GM19240 (cell line): ENCODE data around the gene CCDC6.
"Not testable (repeated sequence)": the region's sequence is repeated elsewhere in the genome, so short reads cannot be mapped to it uniquely, and the experiment has no call there.

Source experiments
- DNase-seq: peaks from one replicate; pipeline ENCODE4 v3.0.0; 2011; ENCODE audit warnings: low spot score; ENCODE audit not compliant: insufficient read length

The CCDC6 gene

GRCh38 chr10:59770689-59771088, 135.7 kb downstream of the CCDC6 start:
- no peak for DNase-seq

DNA sequence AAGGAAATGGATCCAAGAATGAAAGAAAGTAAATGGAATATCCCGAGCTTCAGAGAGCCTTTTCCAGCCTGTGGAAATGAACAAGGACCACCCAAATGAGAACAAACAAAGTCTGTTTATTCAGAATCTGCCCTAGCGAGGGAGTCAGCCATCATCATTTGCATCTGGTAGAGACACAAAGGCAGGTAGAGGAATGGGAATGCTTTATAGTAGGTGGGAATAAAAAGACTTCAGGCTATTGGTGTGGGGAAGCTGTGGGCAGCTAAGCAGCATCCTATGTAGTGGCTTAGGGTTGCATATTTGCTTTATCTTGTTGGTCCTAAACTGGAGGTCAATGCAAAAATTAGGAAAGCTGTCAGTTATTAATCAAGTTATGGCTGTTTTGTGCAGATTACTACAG, 143.9 kb downstream of the CCDC6 start:
- no peak for DNase-seq

DNA sequence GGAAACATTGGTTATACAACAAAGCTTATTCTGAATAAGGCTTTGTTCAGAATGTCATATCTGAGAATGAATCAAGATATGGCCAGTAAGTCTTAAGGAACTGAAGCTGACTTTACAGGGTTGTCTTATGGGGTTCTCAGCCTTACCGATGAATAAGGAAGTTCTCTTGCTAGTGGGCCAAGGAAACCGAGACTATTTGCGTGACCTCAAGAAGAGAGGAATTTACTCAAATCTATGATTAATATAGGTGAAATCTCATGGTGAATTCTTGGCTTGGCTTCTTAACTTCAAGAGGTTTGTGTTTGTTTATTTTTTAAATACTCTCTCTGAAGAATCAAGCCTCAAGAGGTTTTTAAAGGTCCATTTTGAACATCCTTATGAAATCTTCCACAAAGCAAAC, 148.4 kb downstream of the CCDC6 start:
- DNase-seq: no peak

- no peak for DNase-seq
Measured at GRCh38 chr10:59754951-59755350, 151.4 kb downstream of the CCDC6 start.

DNA sequence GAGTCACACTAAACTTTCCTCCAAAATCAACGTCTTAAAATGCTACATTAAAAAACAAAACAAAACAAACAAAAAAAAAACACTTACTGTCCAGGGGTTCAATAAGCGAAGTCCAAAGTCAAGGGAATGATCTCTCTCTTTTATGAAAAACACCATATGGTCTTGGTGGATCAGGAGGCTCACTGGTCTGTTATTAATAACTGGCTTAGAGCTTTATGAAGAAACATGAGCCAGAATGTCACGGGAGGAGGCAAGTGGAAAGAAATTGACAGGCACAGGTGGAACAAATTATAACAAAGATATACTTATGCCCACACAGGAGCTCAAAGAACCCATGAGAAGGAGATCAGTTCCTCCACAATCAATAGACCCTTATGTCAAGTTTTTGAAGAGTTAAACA, 153.1 kb downstream of the CCDC6 start, which contains the start of gene MRLN:
MRLN (minus strand) TSS at position 189 of the 400 bp plus-strand sequence.
- DNase-seq: no peak

DNA sequence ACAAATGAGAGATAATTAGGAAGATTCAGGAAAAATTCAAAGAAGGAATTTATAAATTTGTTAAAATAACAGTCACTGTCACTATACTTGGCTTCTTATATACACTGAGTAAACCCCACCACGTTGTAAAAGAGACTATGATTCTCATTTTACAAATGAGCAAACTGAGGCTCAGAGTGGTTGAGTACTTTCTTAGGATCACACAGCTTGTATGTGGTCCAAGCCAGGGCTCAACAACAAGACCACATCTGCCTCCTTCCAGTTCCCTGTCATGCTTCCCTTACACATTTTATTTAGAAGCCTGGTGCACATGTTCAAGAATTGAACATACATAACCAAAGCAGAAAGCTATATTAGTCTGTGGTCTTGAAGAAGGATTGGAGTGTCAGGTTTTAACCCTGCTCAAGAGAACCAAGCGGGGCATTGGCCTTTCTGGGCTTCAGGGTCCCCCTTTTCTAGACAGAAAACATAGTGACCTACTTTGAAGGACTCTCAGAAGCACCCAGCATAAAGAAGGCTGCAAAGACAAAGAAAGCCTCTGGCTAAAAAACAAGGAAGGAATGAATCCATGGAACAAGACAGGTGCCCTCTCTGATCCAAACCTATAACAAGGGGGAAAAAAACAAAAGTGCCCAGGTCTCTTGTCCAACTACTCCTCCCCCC, 153.9 kb downstream of the CCDC6 start:
- DNase-seq: no peak

- DNase-seq: no peak
Measured at GRCh38 chr10:59750155-59750945, 156.0 kb downstream of the CCDC6 start.

GRCh38 chr10:59748834-59749233, 157.5 kb downstream of the CCDC6 start:
- DNase-seq: no peak

DNA sequence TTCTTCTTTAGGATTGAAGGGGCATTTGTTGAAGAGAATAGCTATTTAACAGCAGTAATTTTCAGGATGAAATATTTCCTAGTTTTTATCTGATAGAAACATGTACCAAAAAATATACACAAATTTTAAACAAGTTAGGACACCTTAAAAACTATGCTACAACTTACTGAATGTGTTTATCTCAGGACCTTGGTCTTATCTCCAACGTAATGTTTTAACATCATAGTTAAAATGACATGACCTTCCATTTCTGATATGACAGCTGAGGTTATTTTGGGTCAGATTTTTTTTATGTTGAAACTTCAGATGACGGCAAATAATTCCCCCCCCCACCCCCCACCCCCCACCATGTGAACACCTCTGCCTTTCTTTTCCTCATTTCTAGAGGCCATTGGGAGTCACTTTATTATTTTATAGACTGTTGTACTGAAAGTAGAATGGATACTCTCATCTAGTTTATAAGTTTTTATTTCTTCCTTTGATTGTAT, 161.1 kb downstream of the CCDC6 start:
- DNase-seq: no peak

DNA sequence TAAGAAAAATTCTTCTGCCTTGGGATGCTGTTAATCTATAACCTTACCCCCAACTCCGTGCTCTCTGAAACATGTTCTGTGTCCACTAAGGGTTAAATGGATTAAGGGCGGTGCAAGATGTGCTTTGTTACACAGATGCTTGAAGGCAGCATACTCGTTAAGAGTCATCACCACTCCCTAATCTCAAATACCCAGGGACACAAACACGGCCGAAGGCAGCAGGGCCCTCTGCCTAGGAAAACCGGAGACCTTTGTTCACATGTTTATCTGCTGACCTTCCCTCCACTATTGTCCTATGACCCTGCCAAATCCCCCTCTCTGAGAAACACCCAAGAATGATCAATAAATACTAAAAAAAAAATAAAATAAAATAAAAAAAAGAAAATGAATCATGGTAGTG, 161.6 kb downstream of the CCDC6 start:
- not testable (repeated sequence) for DNase-seq

DNA sequence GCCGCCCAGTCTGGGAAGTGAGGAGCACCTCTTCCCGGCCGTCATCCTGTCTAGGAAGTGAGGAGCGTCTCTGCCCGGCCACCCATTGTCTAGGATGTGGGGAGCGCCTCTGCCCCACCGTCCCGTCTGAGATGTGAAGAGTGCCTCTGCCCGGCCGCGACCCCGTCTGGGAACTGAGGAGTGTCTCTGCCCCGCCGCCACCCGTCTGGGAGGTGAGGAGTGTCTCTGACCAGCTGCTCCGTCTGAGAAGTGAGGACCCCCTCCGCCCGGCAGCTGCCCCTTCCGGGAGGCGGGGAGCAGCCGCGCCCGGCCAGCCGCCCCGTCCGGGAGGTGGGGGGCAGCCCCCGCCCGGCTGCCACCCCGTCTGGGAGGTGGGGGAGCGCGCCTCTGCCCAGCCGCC, 162.2 kb downstream of the CCDC6 start:
- not testable (repeated sequence) for DNase-seq

DNA sequence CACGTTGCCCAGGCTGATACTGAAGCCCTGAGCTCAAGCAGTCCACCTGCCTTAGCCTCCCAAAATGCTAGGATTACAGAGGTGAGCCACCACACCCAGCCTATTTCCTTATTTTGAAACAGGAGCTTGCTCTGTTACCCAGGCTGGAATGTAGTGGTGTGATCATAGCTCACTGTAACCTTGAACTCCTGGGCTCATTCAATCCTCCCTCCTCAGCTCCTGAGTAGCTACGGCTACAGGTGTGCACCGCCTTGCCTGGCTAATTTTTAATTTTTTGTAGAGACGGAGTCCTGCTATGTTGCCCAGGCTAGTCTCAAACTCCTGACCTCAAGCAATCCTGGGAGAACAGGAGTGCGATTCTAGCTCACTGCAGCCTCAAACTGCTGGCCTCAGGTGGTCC, 164.8 kb downstream of the CCDC6 start:
- no peak for DNase-seq

DNA sequence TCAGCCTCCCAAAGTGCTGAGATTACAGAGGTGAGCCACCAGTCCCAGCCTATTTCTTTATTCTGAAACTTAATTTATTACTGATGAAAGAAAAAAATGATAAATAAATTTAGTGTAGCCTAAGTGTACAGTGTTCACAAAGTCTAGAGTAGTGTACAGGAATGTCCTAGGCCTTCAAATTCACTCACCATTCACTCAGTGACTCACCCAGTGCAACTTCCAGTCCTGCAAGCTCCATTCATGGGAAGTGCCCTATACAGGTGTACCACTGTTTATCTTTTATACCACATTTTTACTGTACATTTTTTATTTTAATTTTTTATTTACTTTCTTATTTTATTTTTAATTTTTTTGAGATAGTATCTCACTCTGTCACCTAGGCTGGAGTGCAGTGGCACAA, 165.3 kb downstream of the CCDC6 start:
- DNase-seq: no peak
